ENCODE data around the gene SLC39A13. TPM values are rescaled to one million over a fixed set of nuclear protein-coding genes. Genes with fewer than 3 reads are reported as not detected.

Gene SLC39A13
- polyA plus RNA-seq, 4 donors = 7.8 to 30.9 (median 18.0) TPM

DNA sequence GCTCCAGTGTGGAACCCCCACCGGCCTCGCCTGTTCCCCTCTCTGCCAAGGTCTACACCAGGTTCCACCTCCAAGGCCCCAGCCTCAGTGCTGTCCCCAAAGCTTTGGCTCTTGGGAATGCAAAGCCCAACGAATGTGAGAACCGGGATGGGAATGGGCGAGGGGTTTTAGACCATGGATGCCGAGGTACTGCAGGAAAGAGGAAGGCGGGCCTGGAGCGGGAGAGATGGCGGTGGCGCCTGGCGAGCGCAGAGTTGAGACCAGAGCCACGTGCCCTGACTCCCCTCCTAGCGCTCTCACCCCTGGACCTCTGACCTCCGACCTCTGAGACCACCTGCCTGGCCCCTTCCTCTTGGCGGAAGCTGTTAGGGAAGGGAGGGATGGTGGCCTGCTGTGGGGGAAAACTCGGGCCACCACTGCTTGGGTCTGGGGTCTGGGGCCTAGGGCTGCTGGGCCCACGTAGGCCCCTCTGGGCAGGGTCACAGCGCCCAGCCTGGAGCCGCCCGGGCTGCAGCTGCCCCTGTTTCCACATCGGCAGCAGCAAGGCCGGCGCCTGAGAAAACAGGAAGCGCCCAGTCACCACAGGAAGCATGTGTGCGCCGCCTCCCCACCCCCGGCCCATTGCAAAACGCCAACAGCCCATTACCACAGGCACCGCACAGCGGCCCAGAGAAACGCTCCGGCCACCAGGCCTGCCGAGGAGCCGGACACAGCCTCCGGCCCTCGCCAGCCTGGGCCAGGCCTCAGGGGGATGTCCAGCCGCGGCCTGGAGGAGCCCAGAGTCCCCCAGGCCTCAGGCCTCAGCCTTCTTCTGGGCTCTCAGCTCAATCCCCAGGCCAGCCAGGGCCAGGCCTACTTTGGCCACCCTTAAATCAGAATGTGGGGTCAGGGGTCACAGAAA is 13.8 kb upstream of the SLC39A13 start:
- Histone ChIP-seq H3K9me3 (ENCODE audit: control insufficient read depth in 2 of 2, insufficient read depth in 1 of 2, low read depth in 1 of 2, low read length in 1 of 2) (no peaks in the 10 kb centered on the region), H3K27me3 (ENCODE audit: control insufficient read depth in 3 of 3, insufficient read depth in 3 of 3, low read length in 3 of 3) (no peaks in the 10 kb centered on the region), H3K36me3 (ENCODE audit: control insufficient read depth in 3 of 3, insufficient read depth in 2 of 3, low read depth in 1 of 3, low read length in 3 of 3) (no peaks in the 10 kb centered on the region), H3K27ac (ENCODE audit: low read depth in 1 of 3, low read length in 2 of 3) (peak overlapping the region; percentile 42 to 78 (median 63)), H3K4me3 (ENCODE audit: low read depth in 1 of 3, low read length in 3 of 3) (no peak overlapping the region), H3K4me1 (ENCODE audit: control insufficient read depth in 3 of 3, insufficient read depth in 2 of 3, low read depth in 1 of 3, low read length in 2 of 3) (peaks cover 0 to 3% (median under 1%) of the 10 kb centered on the region in 3 donors)
- DNase-seq = no peak
- WGBS, 3 donors = 66 to 82% (median 69%) methylated on average over 37 to 39 of the region's 39 CpGs
- no peak for FAIRE-seq

DNA sequence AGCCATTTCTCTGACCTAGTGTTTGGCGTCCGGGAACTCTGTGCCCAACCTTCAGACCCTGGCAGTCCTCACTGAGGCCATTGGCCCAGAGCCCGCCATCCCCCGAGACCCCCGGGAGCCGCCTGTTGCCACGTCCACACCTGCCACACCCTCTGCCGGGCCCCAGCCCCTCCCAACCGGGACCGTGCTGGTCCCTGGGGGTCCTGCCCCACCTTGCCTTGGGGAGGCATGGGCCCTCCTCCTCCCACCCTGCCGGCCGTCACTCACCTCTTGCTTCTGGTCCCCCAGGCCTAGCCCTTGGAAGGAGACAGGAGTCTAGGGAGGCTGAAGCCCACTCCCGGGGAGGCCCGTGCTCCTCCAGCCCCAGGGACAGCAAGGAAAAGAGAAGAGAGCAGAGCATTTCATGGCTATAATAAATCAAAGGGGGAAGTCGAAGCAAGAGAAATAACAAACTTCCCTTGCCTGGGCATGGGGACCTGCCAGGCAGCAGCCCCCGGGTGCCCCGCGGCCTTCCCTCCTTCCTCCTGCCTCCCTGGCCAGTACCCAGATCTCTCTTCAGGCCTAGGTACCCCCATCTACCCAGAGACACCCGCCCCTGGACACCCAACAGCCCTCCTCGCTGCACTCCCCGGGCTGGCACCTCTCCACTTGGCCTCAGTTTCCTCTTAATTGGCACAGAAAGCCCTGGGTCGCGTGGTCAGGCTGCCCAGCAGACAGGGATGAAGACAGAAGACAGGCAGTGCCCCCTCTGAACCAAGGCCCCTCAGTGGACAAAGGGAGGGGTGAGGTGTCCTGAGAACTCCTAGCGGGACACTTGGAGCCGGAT is 13.0 kb upstream of the SLC39A13 start:
- H3K27me3 ChIP-seq (ENCODE audit: control insufficient read depth in 3 of 3, insufficient read depth in 3 of 3, low read length in 3 of 3) = no peaks in the 10 kb centered on the region
- 80 to 88% (median 80%) methylated on average over 25 of the region's 25 CpGs for WGBS, 3 donors
- DNase-seq = no peak
- H3K36me3 ChIP-seq (ENCODE audit: control insufficient read depth in 3 of 3, insufficient read depth in 2 of 3, low read depth in 1 of 3, low read length in 3 of 3) = no peaks in the 10 kb centered on the region
- H3K4me3 ChIP-seq (ENCODE audit: low read depth in 1 of 3, low read length in 3 of 3) = no peak overlapping the region
- H3K27ac ChIP-seq (ENCODE audit: low read depth in 1 of 3, low read length in 2 of 3) = peak overlapping the region; percentile 42 to 78 (median 63)
- H3K4me1 ChIP-seq (ENCODE audit: control insufficient read depth in 3 of 3, insufficient read depth in 2 of 3, low read depth in 1 of 3, low read length in 2 of 3) = peaks cover 0 to 3% (median 3%) of the 10 kb centered on the region in 3 donors
- no peak for FAIRE-seq
- no peaks in the 10 kb centered on the region for H3K9me3 ChIP-seq (ENCODE audit: control insufficient read depth in 2 of 2, insufficient read depth in 1 of 2, low read depth in 1 of 2, low read length in 1 of 2)

DNA sequence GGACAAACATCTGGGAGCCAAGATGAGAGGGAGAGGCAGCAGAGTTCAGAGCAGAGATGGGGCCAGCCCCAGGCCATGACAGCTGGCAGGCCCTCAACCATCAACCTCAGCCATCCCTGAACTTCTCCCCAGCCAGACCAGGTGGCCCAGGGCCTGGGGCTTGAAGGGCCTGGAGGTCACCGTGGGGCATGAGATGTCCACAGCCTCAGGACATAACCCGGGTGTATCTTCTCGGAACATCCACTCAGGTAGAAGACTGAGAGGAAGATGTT is 12.4 kb upstream of the SLC39A13 start:
- FAIRE-seq = no peak
- Histone ChIP-seq H3K4me1 (ENCODE audit: control insufficient read depth in 3 of 3, insufficient read depth in 2 of 3, low read depth in 1 of 3, low read length in 2 of 3) (peaks cover 0 to 7% (median 3%) of the 10 kb centered on the region in 3 donors), H3K36me3 (ENCODE audit: control insufficient read depth in 3 of 3, insufficient read depth in 2 of 3, low read depth in 1 of 3, low read length in 3 of 3) (no peaks in the 10 kb centered on the region), H3K27me3 (ENCODE audit: control insufficient read depth in 3 of 3, insufficient read depth in 3 of 3, low read length in 3 of 3) (no peaks in the 10 kb centered on the region), H3K9me3 (ENCODE audit: control insufficient read depth in 2 of 2, insufficient read depth in 1 of 2, low read depth in 1 of 2, low read length in 1 of 2) (no peaks in the 10 kb centered on the region), H3K27ac (ENCODE audit: low read depth in 1 of 3, low read length in 2 of 3) (peak overlapping the region in 1 of 3 donors; percentile 78), H3K4me3 (ENCODE audit: low read depth in 1 of 3, low read length in 3 of 3) (no peak overlapping the region)
- DNase-seq = no peak
- 86 to 94% (median 91%) methylated on average over 3 of the region's 3 CpGs for WGBS, 3 donors

DNA sequence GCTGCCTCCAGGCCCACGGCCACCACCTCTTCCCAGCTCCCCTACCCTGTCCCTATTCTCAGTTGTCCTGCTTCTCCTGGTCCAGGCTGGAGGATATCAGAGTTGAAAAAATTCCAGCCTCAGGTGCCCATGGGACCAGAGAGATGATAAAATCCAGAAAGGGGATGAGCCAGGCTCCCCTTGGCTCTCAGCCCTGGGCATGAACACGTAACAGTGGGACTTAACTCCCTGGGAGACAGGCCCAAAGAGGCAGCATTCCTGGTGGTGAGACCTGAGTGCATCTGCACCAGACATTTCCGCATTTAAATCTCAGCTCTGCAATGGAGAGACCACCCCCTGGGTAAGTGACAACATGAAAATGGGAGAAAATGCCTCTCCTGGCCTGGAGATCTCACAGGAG is 10.4 kb upstream of the SLC39A13 start:
- Histone ChIP-seq H3K4me1 (ENCODE audit: control insufficient read depth in 3 of 3, insufficient read depth in 2 of 3, low read depth in 1 of 3, low read length in 2 of 3) (peaks cover 0 to 7% (median 3%) of the 10 kb centered on the region in 3 donors), H3K4me3 (ENCODE audit: low read depth in 1 of 3, low read length in 3 of 3) (no peak overlapping the region), H3K27ac (ENCODE audit: low read depth in 1 of 3, low read length in 2 of 3) (no peak overlapping the region), H3K36me3 (ENCODE audit: control insufficient read depth in 3 of 3, insufficient read depth in 2 of 3, low read depth in 1 of 3, low read length in 3 of 3) (no peaks in the 10 kb centered on the region), H3K9me3 (ENCODE audit: control insufficient read depth in 2 of 2, insufficient read depth in 1 of 2, low read depth in 1 of 2, low read length in 1 of 2) (no peaks in the 10 kb centered on the region), H3K27me3 (ENCODE audit: control insufficient read depth in 3 of 3, insufficient read depth in 3 of 3, low read length in 3 of 3) (no peaks in the 10 kb centered on the region)
- 91 to 93% (median 91%) methylated on average over 3 of the region's 3 CpGs for WGBS, 3 donors
- no peak for DNase-seq
- no peak for FAIRE-seq

DNA sequence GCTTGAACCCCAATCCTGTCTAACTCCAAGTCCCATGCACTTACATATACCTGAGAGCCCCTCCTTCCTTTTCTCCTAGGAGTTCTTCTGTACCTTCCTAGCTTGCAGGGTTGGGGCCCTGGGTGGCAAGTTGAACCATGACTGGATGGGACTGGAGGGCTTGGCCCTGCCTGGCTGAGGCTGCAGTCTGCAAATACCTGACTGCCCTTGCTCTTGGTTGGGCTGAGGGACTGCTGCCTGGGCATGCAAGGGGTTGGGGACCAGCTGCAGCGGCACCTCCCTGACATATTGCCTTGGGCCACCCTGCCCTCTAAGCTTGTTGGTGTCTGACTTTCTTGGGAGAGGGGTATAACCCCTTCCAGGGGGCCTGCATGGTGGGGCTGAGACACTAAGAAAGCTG is 9.8 kb upstream of the SLC39A13 start:
- H3K27me3 ChIP-seq (ENCODE audit: control insufficient read depth in 3 of 3, insufficient read depth in 3 of 3, low read length in 3 of 3) = no peaks in the 10 kb centered on the region
- H3K9me3 ChIP-seq (ENCODE audit: control insufficient read depth in 2 of 2, insufficient read depth in 1 of 2, low read depth in 1 of 2, low read length in 1 of 2) = no peaks in the 10 kb centered on the region
- H3K4me1 ChIP-seq (ENCODE audit: control insufficient read depth in 3 of 3, insufficient read depth in 2 of 3, low read depth in 1 of 3, low read length in 2 of 3) = peaks cover 0 to 6% (median 3%) of the 10 kb centered on the region in 3 donors
- 98 to 100% (median 100%) methylated on average over 1 of the region's 1 CpG for WGBS, 3 donors
- no peak overlapping the region for H3K4me3 ChIP-seq (ENCODE audit: low read depth in 1 of 3, low read length in 3 of 3)
- FAIRE-seq (no peak), DNase-seq (no peak)
- no peak overlapping the region for H3K27ac ChIP-seq (ENCODE audit: low read depth in 1 of 3, low read length in 2 of 3)
- H3K36me3 ChIP-seq (ENCODE audit: control insufficient read depth in 3 of 3, insufficient read depth in 2 of 3, low read depth in 1 of 3, low read length in 3 of 3) = no peaks in the 10 kb centered on the region

DNA sequence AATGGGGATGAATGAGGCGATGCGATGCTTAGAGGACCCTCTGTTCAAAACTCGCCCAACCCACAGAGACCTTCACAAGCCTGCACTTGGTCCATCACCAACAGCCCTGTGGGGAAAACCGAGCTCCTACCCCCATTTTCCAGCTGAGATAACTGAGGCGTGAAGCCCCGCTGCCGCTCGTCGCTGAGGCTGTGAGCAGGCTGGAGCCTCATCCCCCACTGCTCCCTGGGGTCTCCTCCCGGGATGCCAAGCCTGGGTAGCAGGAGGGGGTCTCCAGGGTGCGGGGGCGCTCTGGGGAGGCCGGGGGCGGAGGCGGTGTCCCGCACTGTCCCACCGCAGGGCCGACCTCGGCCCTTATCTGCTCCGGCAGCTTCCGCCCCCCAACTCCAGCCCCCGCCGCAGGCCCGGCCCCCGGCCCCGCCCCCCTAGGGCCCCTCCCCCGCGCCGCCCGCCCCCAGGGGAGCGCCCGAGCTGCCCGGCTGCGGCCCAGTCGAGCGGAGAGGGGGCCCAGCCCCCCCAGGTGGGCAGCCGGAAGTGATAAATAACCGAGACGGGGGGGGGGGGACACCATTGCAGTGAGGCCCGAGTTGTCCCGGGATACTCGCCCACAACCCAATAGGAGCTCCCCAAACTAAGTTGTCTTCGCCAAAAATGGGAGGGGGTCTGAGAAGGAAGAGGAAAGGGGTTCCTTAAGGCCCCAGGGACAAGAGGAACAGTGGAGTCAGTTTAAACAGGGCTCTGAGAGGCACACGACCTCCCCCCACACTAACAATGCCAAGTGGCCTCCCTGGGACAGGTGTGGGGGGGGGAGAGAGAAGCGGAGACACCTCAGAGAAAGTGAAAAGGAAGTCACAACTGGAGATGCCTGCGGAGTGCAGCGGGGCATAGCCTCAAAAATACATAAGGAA is 8.3 kb upstream of the SLC39A13 start:
- Histone ChIP-seq H3K27ac (ENCODE audit: low read depth in 1 of 3, low read length in 2 of 3) (peak overlapping the region in 2 of 3 donors; percentile 53 to 69), H3K4me3 (ENCODE audit: low read depth in 1 of 3, low read length in 3 of 3) (peak overlapping the region; percentile 31 to 62 (median 51)), H3K9me3 (ENCODE audit: control insufficient read depth in 2 of 2, insufficient read depth in 1 of 2, low read depth in 1 of 2, low read length in 1 of 2) (no peaks in the 10 kb centered on the region), H3K36me3 (ENCODE audit: control insufficient read depth in 3 of 3, insufficient read depth in 2 of 3, low read depth in 1 of 3, low read length in 3 of 3) (no peaks in the 10 kb centered on the region), H3K27me3 (ENCODE audit: control insufficient read depth in 3 of 3, insufficient read depth in 3 of 3, low read length in 3 of 3) (no peaks in the 10 kb centered on the region), H3K4me1 (ENCODE audit: control insufficient read depth in 3 of 3, insufficient read depth in 2 of 3, low read depth in 1 of 3, low read length in 2 of 3) (peaks cover 0 to 4% (median 3%) of the 10 kb centered on the region in 3 donors)
- FAIRE-seq (no peak), DNase-seq (peak in 1 of 2 donors; percentile 41)
- WGBS, 3 donors = 6 to 9% (median 6%) methylated on average over 25 to 47 of the region's 47 CpGs

DNA sequence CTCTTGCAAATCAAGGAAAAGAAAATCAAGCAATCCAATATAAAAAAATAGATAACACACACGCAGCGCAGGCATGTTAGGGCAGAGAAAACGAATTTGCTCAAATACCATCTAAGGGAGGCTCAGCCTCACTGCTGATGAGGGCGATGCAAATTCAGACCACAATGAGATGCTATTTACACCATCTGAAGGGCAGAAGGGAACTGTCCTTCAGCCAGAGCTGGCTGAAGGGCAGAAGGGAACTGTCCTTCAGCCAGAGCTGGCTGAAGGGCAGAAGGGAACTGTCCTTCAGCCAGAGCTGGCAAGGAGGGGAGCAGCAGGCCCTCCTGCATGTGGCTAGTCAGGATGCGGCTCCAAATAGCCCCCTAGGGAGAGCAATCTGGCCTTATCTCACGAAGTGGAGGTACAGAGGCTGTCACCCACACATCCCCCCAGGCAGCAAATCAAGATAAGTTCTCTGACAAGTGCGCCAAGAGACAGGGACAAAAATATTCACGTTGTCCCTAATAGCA is 7.6 kb upstream of the SLC39A13 start:
- whole genome bisulfite sequencing, 3 donors = 16 to 32% (median 31%) methylated on average over 8 of the region's 8 CpGs
- Histone ChIP-seq H3K4me3 (ENCODE audit: low read depth in 1 of 3, low read length in 3 of 3) (peak overlapping the region in 1 of 3 donors; percentile 52), H3K4me1 (ENCODE audit: control insufficient read depth in 3 of 3, insufficient read depth in 2 of 3, low read depth in 1 of 3, low read length in 2 of 3) (peaks cover 0 to 4% (median 3%) of the 10 kb centered on the region in 3 donors), H3K27me3 (ENCODE audit: control insufficient read depth in 3 of 3, insufficient read depth in 3 of 3, low read length in 3 of 3) (no peaks in the 10 kb centered on the region), H3K36me3 (ENCODE audit: control insufficient read depth in 3 of 3, insufficient read depth in 2 of 3, low read depth in 1 of 3, low read length in 3 of 3) (no peaks in the 10 kb centered on the region), H3K27ac (ENCODE audit: low read depth in 1 of 3, low read length in 2 of 3) (peak overlapping the region in 1 of 3 donors; percentile 69), H3K9me3 (ENCODE audit: control insufficient read depth in 2 of 2, insufficient read depth in 1 of 2, low read depth in 1 of 2, low read length in 1 of 2) (no peaks in the 10 kb centered on the region)
- no peak for DNase-seq
- no peak for FAIRE-seq

All from small intestine (tissue), 7 donors.